Astrocyte of the cerebellum (primary cell): ENCODE data around the gene MLYCD.

ENCODE experiments used
- DNase-seq: peaks from one replicate; pipeline ENCODE4 v3.0.0-alpha.2; 2011; ENCODE audit warnings: low read depth
- H3K4me3 ChIP-seq: 2 replicates; pipeline ENCODE4 v1.5.1; 2011; ENCODE audit warnings: mild to moderate bottlenecking, low read depth, low read length, moderate library complexity
- CTCF ChIP-seq: IDR thresholded peaks from 2 replicates; pipeline ENCODE4 v1.5.1; 2012; ENCODE audit warnings: low read length, low read depth, moderate library complexity, mild to moderate bottlenecking; ENCODE audit errors: missing control alignments
- in situ Hi-C: cut with HindIII; loops from 2 replicates; pipeline ENCODE4 v1.10.0; 2017; ENCODE audit warnings: low sequenced_read_pairs

The MLYCD gene

GRCh38 chr16:83925957-83926725 lies 27.2 kb downstream of the MLYCD start:
- in situ Hi-C loops, result no loop called here
- TF ChIP-seq CTCF, result no peak
- no peak for DNase-seq
- no peak overlapping the region for H3K4me3 ChIP-seq

- peak; percentile 99 for TF ChIP-seq CTCF
- in situ Hi-C loops, result no loop called here
- H3K4me3 ChIP-seq, result no peak overlapping the region
- peak; percentile 20 for DNase-seq
These were observed 27.9 kb downstream of the MLYCD start for GRCh38 chr16:83926726-83927397.

- in situ Hi-C loops, result no loop called here
- DNase-seq, result no peak
- no peak for TF ChIP-seq CTCF
- no peak overlapping the region for H3K4me3 ChIP-seq
These were observed 29.6 kb downstream of the MLYCD start for GRCh38 chr16:83928341-83929055.

- no peak for TF ChIP-seq CTCF
- H3K4me3 ChIP-seq, result no peak overlapping the region
- DNase-seq, result no peak
- in situ Hi-C loops, result no loop called here
These were observed 31.1 kb downstream of the MLYCD start for GRCh38 chr16:83929811-83930555.

GRCh38 chr16:83930730-83931500 lies 32.0 kb downstream of the MLYCD start:
- no peak overlapping the region for H3K4me3 ChIP-seq

More at GRCh38 chr16:83930730-83931500, 32.0 kb downstream of the MLYCD start:
- DNase-seq, result no peak
- no peak for TF ChIP-seq CTCF
- in situ Hi-C loops, result no loop called here
